Stimulated activated naive B cell treated with anti-CD40 and anti-IgM and Interleukin-4, amounts not matched to agents 10 μg/mL and 1 μg/mL and 100 μg/mL, for 72 hours (primary cell): ENCODE results near the gene TMEM229A.
A peak's percentile ranks its signal among the peaks of the same experiment; 100 is the strongest.
"Not testable (repeated sequence)": the region's sequence is repeated elsewhere in the genome, so short reads cannot be mapped to it uniquely, and the experiment has no call there.

Experiments
- ATAC-seq, 2 donors: fragments of 150-1000 bp; cut with Tn5 transposase; replicated peaks; 2 replicates each; pipeline ENCODE4 v1.10.0; 2021; ENCODE audit warnings: moderate library complexity in 1 of 2
- DNase-seq: peaks from one replicate; pipeline ENCODE4 v3.0.0; 2021
- H3K27ac Mint-ChIP-seq: one replicate; pipeline ENCODE4 v1.8.0; 2022; ENCODE audit warnings: mild to moderate bottlenecking, mixed read lengths
- H3K27me3 Mint-ChIP-seq, 2 donors: one replicate each; pipeline ENCODE4 v1.8.0; 2022; ENCODE audit warnings: mixed read lengths in 2 of 2
- H3K36me3 Mint-ChIP-seq, 2 donors: one replicate each; pipeline ENCODE4 v1.8.0; 2022; ENCODE audit warnings: mixed read lengths in 2 of 2, mild to moderate bottlenecking in 1 of 2
- H3K4me1 Mint-ChIP-seq, 2 donors: one replicate each; pipeline ENCODE4 v1.8.0; 2022; ENCODE audit warnings: mixed read lengths in 2 of 2, mild to moderate bottlenecking in 1 of 2
- H3K4me3 Mint-ChIP-seq, 2 donors: one replicate each; pipeline ENCODE4 v1.8.0; 2022; ENCODE audit warnings: mild to moderate bottlenecking in 2 of 2, mixed read lengths in 2 of 2, moderate library complexity in 1 of 2
- H3K9me3 Mint-ChIP-seq, 2 donors: one replicate each; pipeline ENCODE4 v1.8.0; 2022; ENCODE audit warnings: mixed read lengths in 2 of 2, mild to moderate bottlenecking in 1 of 2

TMEM229A gene

GRCh38 chr7:124032369-124033094 lies at the start of gene TMEM229A:
TSS of gene TMEM229A (minus strand) at chr7:124033067. CDS start at chr7:124033003, 64 bp downstream.
- H3K27me3 Mint-ChIP-seq = peaks cover 35 to 52% of the 10 kb centered on the region in 2 donors
- no peaks in the 10 kb centered on the region for H3K9me3 Mint-ChIP-seq
- H3K36me3 Mint-ChIP-seq = no peaks in the 10 kb centered on the region
- peaks cover 8 to 10% of the 10 kb centered on the region in 2 donors for H3K4me1 Mint-ChIP-seq
- ATAC-seq (peak; percentile 21 to 31), DNase-seq (no peak)
- H3K27ac Mint-ChIP-seq = no peak within 1 kb of the TSS
- H3K4me3 Mint-ChIP-seq = peak within 1 kb of the TSS; percentile 64 to 76

DNA sequence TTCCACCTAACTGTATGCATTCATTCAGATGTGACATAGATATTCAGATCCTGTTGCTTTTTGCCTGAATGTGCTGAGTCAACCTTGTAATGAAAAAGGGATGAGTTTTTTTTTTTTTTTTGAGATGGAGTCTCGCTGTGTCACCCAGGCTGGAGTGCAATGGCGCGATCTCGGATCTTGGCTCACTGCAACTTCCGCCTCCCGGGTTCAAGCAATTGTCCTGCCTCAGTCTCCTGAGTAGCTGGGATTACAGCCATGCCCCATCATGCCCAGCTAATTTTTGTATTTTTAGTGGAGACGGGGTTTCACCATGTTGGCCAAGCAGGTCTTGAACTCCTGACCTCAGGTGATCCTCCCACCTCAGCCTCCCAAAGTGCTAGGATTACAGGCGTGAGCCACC lies 49.4 kb upstream of the TMEM229A start:
- H3K27ac Mint-ChIP-seq, H3K4me3 Mint-ChIP-seq, H3K9me3 Mint-ChIP-seq, DNase-seq, H3K36me3 Mint-ChIP-seq, H3K27me3 Mint-ChIP-seq, ATAC-seq, H3K4me1 Mint-ChIP-seq: not testable (repeated sequence)

DNA sequence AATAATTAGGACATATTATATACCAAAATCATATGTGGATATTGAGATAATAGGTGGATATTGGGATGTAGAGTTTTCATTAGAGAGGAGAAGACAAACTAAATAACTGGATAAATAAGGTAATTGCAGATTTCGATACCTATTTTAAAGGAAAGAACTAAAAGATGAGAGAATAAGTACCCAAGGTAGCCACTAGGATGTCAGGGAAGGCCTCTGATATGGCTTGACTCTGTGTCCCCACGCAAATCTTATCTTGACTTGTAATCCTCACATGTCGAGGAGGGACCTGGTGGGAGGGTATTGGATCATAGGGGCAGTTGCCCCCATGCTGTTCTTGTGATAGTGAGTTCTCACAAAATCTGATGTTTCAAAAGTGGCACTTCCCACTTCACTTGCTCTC lies 44.7 kb upstream of the TMEM229A start:
- H3K27ac Mint-ChIP-seq = no peak overlapping the region
- no peak overlapping the region for H3K4me3 Mint-ChIP-seq
- no peaks in the 10 kb centered on the region for H3K27me3 Mint-ChIP-seq

GRCh38 chr7:124076841-124077240 lies 44.0 kb upstream of the TMEM229A start:
- peaks cover 0 to 4% of the 10 kb centered on the region in 2 donors for H3K9me3 Mint-ChIP-seq

More for the DNA sequence above, 44.7 kb upstream of the TMEM229A start:
- no peak for ATAC-seq
- no peaks in the 10 kb centered on the region for H3K36me3 Mint-ChIP-seq
- peaks cover 0 to 4% of the 10 kb centered on the region in 2 donors for H3K9me3 Mint-ChIP-seq
- DNase-seq = no peak
- no peaks in the 10 kb centered on the region for H3K4me1 Mint-ChIP-seq

DNA sequence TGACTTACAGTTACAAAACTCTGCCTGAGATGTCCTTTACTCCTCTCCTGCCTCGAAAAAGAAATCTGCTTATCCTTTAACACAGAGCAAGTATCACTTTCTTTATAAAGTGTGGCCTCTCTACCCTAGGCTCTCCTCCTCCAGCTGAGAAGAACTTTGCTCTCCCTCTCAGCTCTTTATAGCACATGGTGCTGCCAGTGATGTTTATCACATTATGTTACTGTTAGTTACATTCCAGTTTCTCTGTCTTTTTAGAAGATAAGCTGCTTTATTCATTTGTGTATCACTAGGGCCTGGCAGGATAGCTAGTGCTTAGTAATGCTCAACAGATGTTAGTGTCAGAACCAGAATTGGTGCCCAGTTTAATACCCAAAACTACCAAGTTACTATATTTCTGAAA lies 41.1 kb upstream of the TMEM229A start:
- no peak overlapping the region for H3K27ac Mint-ChIP-seq
- H3K36me3 Mint-ChIP-seq = no peaks in the 10 kb centered on the region
- no peak overlapping the region for H3K4me3 Mint-ChIP-seq
- H3K4me1 Mint-ChIP-seq = no peaks in the 10 kb centered on the region
- H3K9me3 Mint-ChIP-seq = peaks cover 2 to 4% of the 10 kb centered on the region in 2 donors
- DNase-seq (no peak), ATAC-seq (no peak)
- H3K27me3 Mint-ChIP-seq = no peaks in the 10 kb centered on the region

More at GRCh38 chr7:124076841-124077240, 44.0 kb upstream of the TMEM229A start:
- Mint-ChIP-seq H3K4me1 (no peaks in the 10 kb centered on the region), H3K27ac (no peak overlapping the region), H3K27me3 (no peaks in the 10 kb centered on the region), H3K4me3 (no peak overlapping the region), H3K36me3 (no peaks in the 10 kb centered on the region)
- no peak for DNase-seq
- ATAC-seq = no peak

GRCh38 chr7:124073310-124073645 lies 40.4 kb upstream of the TMEM229A start:
- Mint-ChIP-seq H3K27ac (no peak overlapping the region), H3K4me1 (no peaks in the 10 kb centered on the region), H3K36me3 (no peaks in the 10 kb centered on the region), H3K4me3 (no peak overlapping the region), H3K9me3 (peaks cover 3 to 4% of the 10 kb centered on the region in 2 donors), H3K27me3 (no peaks in the 10 kb centered on the region)
- DNase-seq (no peak), ATAC-seq (no peak)

DNA sequence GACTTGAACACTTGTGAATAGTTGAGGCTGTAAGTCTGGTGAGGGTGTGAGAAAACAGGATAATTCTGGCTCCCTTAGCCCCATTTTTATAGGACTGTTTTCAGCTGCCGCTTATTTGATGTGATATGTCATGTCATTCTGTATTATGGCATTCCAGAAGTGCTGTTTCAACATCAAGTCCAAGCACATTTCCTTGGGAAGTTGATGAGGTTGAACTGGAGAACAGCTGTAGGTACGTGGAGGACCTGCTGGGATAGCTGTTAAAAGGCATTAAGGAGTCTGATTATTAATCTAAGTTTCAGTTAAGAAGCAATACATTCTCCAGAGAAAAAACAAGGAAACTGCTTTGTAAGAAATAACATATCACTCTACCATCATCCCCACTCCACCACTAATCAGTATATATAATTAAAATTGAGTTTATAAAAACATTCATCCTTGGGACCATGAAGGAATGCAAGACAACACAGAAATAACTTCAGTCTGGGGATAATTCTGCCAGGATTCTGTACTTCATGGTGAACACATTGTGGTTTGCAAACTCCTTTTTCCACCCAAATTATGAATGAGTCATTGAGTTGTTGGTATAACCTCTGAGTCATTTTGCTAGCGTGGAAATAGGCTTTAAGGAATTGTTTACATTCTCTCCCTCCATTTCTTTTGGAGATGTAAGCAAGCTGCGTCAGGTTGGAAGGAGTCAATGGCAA lies 39.9 kb upstream of the TMEM229A start:
- Mint-ChIP-seq H3K27ac (no peak overlapping the region), H3K27me3 (no peaks in the 10 kb centered on the region), H3K4me3 (no peak overlapping the region), H3K9me3 (peaks cover 2 to 3% of the 10 kb centered on the region in 2 donors), H3K36me3 (no peaks in the 10 kb centered on the region), H3K4me1 (no peaks in the 10 kb centered on the region)
- no peak for ATAC-seq
- no peak for DNase-seq

DNA sequence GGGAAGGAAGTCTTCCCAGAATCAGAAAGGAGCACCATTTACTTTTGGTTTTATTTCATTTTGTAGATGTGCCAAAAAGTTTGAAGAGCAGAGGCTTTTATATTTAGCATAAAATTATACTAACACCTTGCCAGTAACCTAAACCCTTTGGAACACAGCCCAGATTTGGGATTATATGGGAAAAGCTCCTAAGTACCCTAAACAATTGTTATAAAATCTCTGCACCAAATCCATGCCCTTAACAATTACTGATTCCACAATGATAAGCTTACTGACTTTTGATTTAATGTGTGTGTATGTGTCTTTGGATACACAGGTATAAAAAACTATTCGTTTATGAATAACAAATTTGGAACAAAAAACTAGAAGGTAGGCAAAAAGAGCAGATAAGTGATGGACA lies 39.0 kb upstream of the TMEM229A start:
- DNase-seq = no peak
- no peaks in the 10 kb centered on the region for H3K36me3 Mint-ChIP-seq
- H3K4me1 Mint-ChIP-seq = no peaks in the 10 kb centered on the region
- no peak for ATAC-seq
- H3K4me3 Mint-ChIP-seq = no peak overlapping the region
- no peak overlapping the region for H3K27ac Mint-ChIP-seq
- H3K9me3 Mint-ChIP-seq = peaks cover 0 to 3% of the 10 kb centered on the region in 2 donors
- no peaks in the 10 kb centered on the region for H3K27me3 Mint-ChIP-seq

- Mint-ChIP-seq H3K27ac (no peak overlapping the region), H3K4me3 (no peak overlapping the region), H3K27me3 (no peaks in the 10 kb centered on the region), H3K36me3 (no peaks in the 10 kb centered on the region), H3K4me1 (no peaks in the 10 kb centered on the region), H3K9me3 (peaks cover 0 to 2% of the 10 kb centered on the region in 2 donors)
- DNase-seq = no peak
- no peak for ATAC-seq
These were observed 29.3 kb upstream of the TMEM229A start for GRCh38 chr7:124062171-124062570.

GRCh38 chr7:124060528-124060927 lies 27.7 kb upstream of the TMEM229A start:
- H3K4me3 Mint-ChIP-seq = no peak overlapping the region
- H3K27me3 Mint-ChIP-seq = no peaks in the 10 kb centered on the region
- H3K27ac Mint-ChIP-seq = no peak overlapping the region
- H3K36me3 Mint-ChIP-seq = no peaks in the 10 kb centered on the region
- H3K9me3 Mint-ChIP-seq = peaks cover 0 to 2% of the 10 kb centered on the region in 2 donors
- no peak for DNase-seq
- ATAC-seq = no peak
- H3K4me1 Mint-ChIP-seq = no peaks in the 10 kb centered on the region

DNA sequence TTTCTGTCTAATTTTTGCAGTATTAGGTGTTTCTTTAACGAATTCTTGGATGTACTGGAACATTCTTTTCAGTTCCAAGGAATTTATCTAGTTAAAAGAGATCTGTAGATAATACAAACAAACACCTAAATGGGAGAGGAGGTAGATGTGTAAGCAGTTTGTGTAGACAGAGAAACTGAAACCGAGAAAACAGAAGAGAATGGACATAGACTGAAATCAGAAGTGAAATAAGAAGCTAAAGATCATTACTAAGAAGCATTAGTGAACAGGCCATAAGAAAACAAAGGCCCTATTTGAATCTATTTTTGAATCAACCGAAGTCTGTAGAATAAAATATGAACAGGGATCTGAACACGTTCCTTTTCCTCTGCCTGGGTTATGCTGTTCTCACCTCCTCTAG lies 26.5 kb upstream of the TMEM229A start:
- H3K36me3 Mint-ChIP-seq = no peaks in the 10 kb centered on the region
- no peaks in the 10 kb centered on the region for H3K4me1 Mint-ChIP-seq
- DNase-seq = no peak
- no peaks in the 10 kb centered on the region for H3K9me3 Mint-ChIP-seq
- H3K4me3 Mint-ChIP-seq = no peak overlapping the region
- no peaks in the 10 kb centered on the region for H3K27me3 Mint-ChIP-seq
- H3K27ac Mint-ChIP-seq = no peak overlapping the region
- no peak for ATAC-seq

DNA sequence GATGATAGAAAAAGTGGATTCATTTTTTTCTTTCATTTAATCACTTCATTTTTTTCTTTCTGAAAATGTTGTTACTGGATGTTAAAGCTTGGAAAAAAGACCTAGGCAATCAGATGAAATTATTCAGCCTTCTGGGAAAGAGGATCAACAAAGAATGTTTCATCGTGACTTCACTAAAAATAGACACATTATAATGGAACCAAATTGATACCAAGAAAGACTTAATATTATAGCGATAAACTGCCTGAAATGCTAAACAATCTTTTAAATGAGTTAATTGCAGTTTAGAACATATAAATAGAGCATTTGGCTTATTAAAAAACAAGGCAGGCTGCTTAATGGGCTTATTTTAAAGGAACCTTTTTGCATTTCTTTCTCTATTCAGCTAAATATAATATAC lies 25.6 kb upstream of the TMEM229A start:
- Mint-ChIP-seq H3K36me3 (no peaks in the 10 kb centered on the region), H3K27me3 (no peaks in the 10 kb centered on the region), H3K27ac (no peak overlapping the region), H3K9me3 (no peaks in the 10 kb centered on the region), H3K4me1 (no peaks in the 10 kb centered on the region), H3K4me3 (no peak overlapping the region)
- no peak for DNase-seq
- no peak for ATAC-seq

- ATAC-seq (no peak), DNase-seq (no peak)
- no peaks in the 10 kb centered on the region for H3K27me3 Mint-ChIP-seq
- no peaks in the 10 kb centered on the region for H3K4me1 Mint-ChIP-seq
- H3K27ac Mint-ChIP-seq = no peak overlapping the region
- H3K9me3 Mint-ChIP-seq = no peaks in the 10 kb centered on the region
- no peak overlapping the region for H3K4me3 Mint-ChIP-seq
- H3K36me3 Mint-ChIP-seq = no peaks in the 10 kb centered on the region
These were observed 25.0 kb upstream of the TMEM229A start for GRCh38 chr7:124057872-124058271.

- Mint-ChIP-seq H3K4me3 (no peak overlapping the region), H3K9me3 (no peaks in the 10 kb centered on the region), H3K27ac (no peak overlapping the region), H3K36me3 (no peaks in the 10 kb centered on the region), H3K27me3 (no peaks in the 10 kb centered on the region), H3K4me1 (no peaks in the 10 kb centered on the region)
- DNase-seq = no peak
- no peak for ATAC-seq
These were observed 23.4 kb upstream of the TMEM229A start for GRCh38 chr7:124056234-124056633.

DNA sequence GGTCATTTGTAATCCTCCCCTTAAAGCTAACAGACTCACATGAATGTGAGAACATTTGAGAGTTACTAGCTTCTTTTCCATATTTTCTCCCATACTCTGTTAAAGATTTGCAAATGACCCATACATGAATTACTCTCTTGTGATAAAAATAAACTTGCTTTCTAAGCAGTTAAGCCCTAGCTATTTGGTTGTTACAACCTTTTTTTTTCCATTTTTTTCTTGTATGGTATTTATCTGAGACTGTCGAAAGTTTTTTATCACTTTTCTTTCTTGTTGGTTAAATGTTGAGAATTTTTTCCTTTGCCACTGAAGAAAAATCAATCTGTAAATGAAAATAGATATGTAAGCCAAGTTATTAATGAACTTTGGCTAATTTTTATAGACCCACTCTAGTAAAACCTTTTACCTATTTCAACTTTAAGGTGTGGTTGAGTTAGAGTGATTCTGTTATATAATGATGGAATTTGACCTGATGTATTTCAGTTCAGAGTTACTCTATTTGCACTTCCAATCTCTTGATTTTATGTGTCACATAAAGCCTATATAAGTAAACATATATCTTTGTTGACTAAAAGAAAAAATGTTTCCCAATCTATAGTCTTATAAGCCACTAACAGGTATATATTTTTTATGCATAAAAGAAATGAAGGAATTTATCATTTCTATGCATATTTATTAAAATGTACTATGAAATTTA lies 19.0 kb upstream of the TMEM229A start:
- Mint-ChIP-seq H3K4me3 (no peak overlapping the region), H3K9me3 (peaks cover 0 to 2% of the 10 kb centered on the region in 2 donors), H3K27me3 (no peaks in the 10 kb centered on the region), H3K4me1 (no peaks in the 10 kb centered on the region), H3K27ac (no peak overlapping the region), H3K36me3 (no peaks in the 10 kb centered on the region)
- ATAC-seq (no peak), DNase-seq (no peak)
